Esophagus muscularis mucosa (tissue), 4 donors: ENCODE measurements around the gene RGP1. TPM values are rescaled to one million over a fixed set of nuclear protein-coding genes. Genes with fewer than 3 reads are reported as not detected.

Experiments used
- DNase-seq: peaks from one replicate; pipeline ENCODE4 v3.0.0-alpha.2; 2017; ENCODE audit errors: extremely low spot score
- H3K27ac ChIP-seq, 4 donors: fragments of 200-600 bp; sonication (generic); replicated peaks in 1 of 4; 1 replicate in 3 of 4; 2 replicates in 1 of 4; pipeline ENCODE4 v1.5.1; 2016 to 2019; ENCODE audit warnings: mild to moderate bottlenecking in 1 of 4
- H3K27me3 ChIP-seq, 4 donors: fragments of 200-600 bp; sonication (generic); one replicate each; pipeline versions ENCODE4 v1.5.1 to v1.6.0; 2016 to 2019
- H3K36me3 ChIP-seq, 4 donors: fragments of 200-600 bp; sonication (generic); one replicate each; pipeline ENCODE4 v1.5.1; 2016 to 2019
- H3K4me1 ChIP-seq, 4 donors: fragments of 200-600 bp; sonication (generic); one replicate each; pipeline ENCODE4 v1.5.1; 2016 to 2019
- H3K4me3 ChIP-seq, 4 donors: fragments of 200-600 bp; sonication (generic); 1 replicate in 2 of 4; 2 replicates in 2 of 4; pipeline ENCODE4 v1.5.1; 2016 to 2019; ENCODE audit warnings: mild to moderate bottlenecking in 4 of 4, moderate library complexity in 1 of 4
- H3K9me3 ChIP-seq, 4 donors: fragments of 200-600 bp; sonication (generic); 1 replicate in 3 of 4; 2 replicates in 1 of 4; pipeline ENCODE4 v1.5.1; 2016 to 2019
- CTCF ChIP-seq, 3 experiments: fragments of 200-600 bp in 2 of 3; fragments of 450-650 bp in 1 of 3; sonication (generic) in 2 of 3; IDR thresholded peaks; one replicate each; pipeline ENCODE4 v1.5.1; 2017 to 2019; ENCODE audit warnings: antibody characterized with exemption in 3 of 3, mild to moderate bottlenecking in 2 of 3, moderate library complexity in 1 of 3
- EP300 ChIP-seq: sonication (generic); formaldehyde crosslinking; IDR thresholded peaks from one replicate; pipeline ENCODE4 v1.6.1; 2017; ENCODE audit warnings: antibody characterized with exemption
- POLR2A ChIP-seq: fragments of 450-650 bp; IDR thresholded peaks from one replicate; pipeline ENCODE4 v1.6.1; 2017; ENCODE audit warnings: antibody characterized with exemption, moderate library complexity, mild to moderate bottlenecking, low read depth
- POLR2AphosphoS5 ChIP-seq, 2 donors: sonication (generic); formaldehyde crosslinking; IDR thresholded peaks; one replicate each; pipeline ENCODE4 v1.6.1; 2017; ENCODE audit warnings: antibody characterized with exemption in 2 of 2
- WGBS: methylation state at CpG from one replicate; pipeline ENCODE4 v1.1.5; 2018; 5-methylcytosine and 5-hydroxymethylcytosine counted together
- intact Hi-C: fragments of 100-400 bp; cut with DNase I; formaldehyde crosslinking; loops from one replicate; pipeline ENCODE4 v1.15.1; 2023
- small RNA-seq, 3 donors: library from RNA; depleted of rRNA; stranded (forward); fragments of <200 nt; gene quantifications; one replicate each; pipeline ENCODE3, GENCODE V24; 2016
- total RNA-seq, 4 donors: library from RNA; depleted of rRNA; stranded (reverse); fragments of >200 nt; gene quantifications; one replicate each; pipeline versions ENCODE4 v1.1.0 to v1.2.1, GENCODE V29; 2016

RGP1 gene
- total RNA-seq, 4 donors from 2014 or later: 22.0 to 31.8 (median 26.8) TPM

DNA sequence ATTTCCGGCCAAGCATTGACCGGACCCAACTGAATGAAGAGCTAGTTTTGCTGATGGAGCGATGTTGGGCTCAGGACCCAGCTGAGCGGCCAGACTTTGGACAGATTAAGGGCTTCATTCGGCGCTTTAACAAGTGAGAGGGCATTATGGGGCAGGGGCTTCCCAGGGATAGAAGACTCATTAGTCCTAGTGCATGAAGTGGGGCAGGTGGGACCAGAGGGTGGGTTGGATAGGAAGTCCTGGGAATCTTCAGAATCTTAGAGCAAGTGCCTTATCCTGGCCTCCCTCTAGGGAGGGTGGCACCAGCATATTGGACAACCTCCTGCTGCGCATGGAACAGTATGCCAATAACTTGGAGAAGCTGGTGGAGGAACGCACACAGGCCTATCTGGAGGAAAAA, 57.0 kb downstream of the RGP1 start:
- 94% methylated on average over 7 of the region's 8 CpGs for WGBS
- peaks cover 34 to 89% (median 72%) of the 10 kb centered on the region in 4 donors for H3K36me3 ChIP-seq
- intact Hi-C loops: no loop called here

More for the DNA sequence above, 57.0 kb downstream of the RGP1 start:
- H3K9me3 ChIP-seq: no peaks in the 10 kb centered on the region
- H3K4me1 ChIP-seq: peaks cover under 1 to 9% (median 5%) of the 10 kb centered on the region in 4 donors
- H3K27me3 ChIP-seq: no peaks in the 10 kb centered on the region
- no peak for TF ChIP-seq POLR2A
- no peak for TF ChIP-seq EP300
- no peak for TF ChIP-seq CTCF (IDR thresholded peaks at IDR 0.05)
- no peak for TF ChIP-seq POLR2AphosphoS5 (IDR thresholded peaks at IDR 0.05)
- no peak for DNase-seq
- H3K4me3 ChIP-seq: no peak overlapping the region
- H3K27ac ChIP-seq: no peak overlapping the region

Small RNA genes within 50 kb of the gene (small RNA-seq; reads per million reads assigned to genes)
- 0 to 0.08 (median 0) reads per million in 3 donors for gene MIR6853

Other genes starting within 250 kb of the RGP1 start
- 10 to 100 TPM; 48.2 to 80.6 (median 63.4) TPM for gene TESK1, start 144.0 kb upstream of the RGP1 start, total RNA-seq
- gene CD72, start 130.9 kb upstream of the RGP1 start, total RNA-seq: 1 to 10 TPM in 2 of 4 donors, not detected in 2; 1.4 to 2.2 TPM
- under 1 TPM in 3 of 4 donors, not detected in 1; 0.40 to 0.83 (median 0.83) TPM for gene SIT1, start 98.4 kb upstream of the RGP1 start, total RNA-seq
- 1,000 to 10,000 TPM; 1,899 to 6,162 (median 2,510) TPM for gene RMRP, start 91.3 kb upstream of the RGP1 start, total RNA-seq
- 100 to 1,000 TPM in 2 of 4 donors, 10 to 100 TPM in 2; 68.4 to 117 (median 104) TPM for gene CCDC107, start 91.0 kb upstream of the RGP1 start, total RNA-seq
- gene ARHGEF39, start 84.1 kb upstream of the RGP1 start, total RNA-seq: 1 to 10 TPM; 1.3 to 3.3 (median 1.7) TPM
- gene CA9, start 75.4 kb upstream of the RGP1 start, total RNA-seq: 1 to 10 TPM in 1 of 4 donors, not detected in 3; 2.2 TPM
- gene TPM2, start 59.4 kb upstream of the RGP1 start, total RNA-seq: over 10,000 TPM in 3 of 4 donors, 1,000 to 10,000 TPM in 1; 8,856 to 14,576 (median 12,022) TPM
- gene TLN1, start 17.1 kb upstream of the RGP1 start, total RNA-seq: 1,000 to 10,000 TPM in 3 of 4 donors, 100 to 1,000 TPM in 1; 934 to 1,435 (median 1,196) TPM
- gene CREB3, start 16.6 kb upstream of the RGP1 start, total RNA-seq: 10 to 100 TPM; 65.6 to 97.3 (median 85.4) TPM
- 10 to 100 TPM; 44.0 to 67.8 (median 55.5) TPM for gene GBA2, start 59 bp upstream of the RGP1 start, total RNA-seq
- 1 to 10 TPM in 1 of 4 donors, not detected in 3; 1.3 TPM for gene MSMP, start 5.0 kb downstream of the RGP1 start, total RNA-seq
- gene NPR2, start 42.3 kb downstream of the RGP1 start, total RNA-seq: 10 to 100 TPM; 22.0 to 35.9 (median 29.7) TPM
- 1 to 10 TPM in 1 of 4 donors, under 1 TPM in 3; 0.65 to 2.0 (median 0.83) TPM for gene SPAG8, start 63.0 kb downstream of the RGP1 start, total RNA-seq
- gene HINT2, start 65.8 kb downstream of the RGP1 start, total RNA-seq: 10 to 100 TPM; 23.4 to 32.4 (median 27.5) TPM
- gene FAM221B, start 79.4 kb downstream of the RGP1 start, total RNA-seq: not detected
- gene TMEM8B, start 79.9 kb downstream of the RGP1 start, total RNA-seq: 10 to 100 TPM in 3 of 4 donors, 1 to 10 TPM in 1; 10.0 to 27.0 (median 20.3) TPM
- gene OR13J1, start 121.1 kb downstream of the RGP1 start, total RNA-seq: not detected
- 10 to 100 TPM in 2 of 4 donors, 1 to 10 TPM in 2; 3.7 to 53.0 (median 15.6) TPM for gene HRCT1, start 156.9 kb downstream of the RGP1 start, total RNA-seq
- gene SPAAR, start 160.2 kb downstream of the RGP1 start, total RNA-seq: 1 to 10 TPM; 2.1 to 5.7 (median 2.8) TPM
- not detected for gene OR2S2, start 208.9 kb downstream of the RGP1 start, total RNA-seq